SK-N-SH (cell line): ENCODE data around the gene HOMER3. TPM values are rescaled to one million over a fixed set of nuclear protein-coding genes. Genes with fewer than 3 reads are reported as not detected.

ENCODE experiments used
- CTCF ChIA-PET: fragments of 300-600, 350-600 bp; formaldehyde crosslinking; extraction: SDS; loops from one replicate; lab custom pipeline; 2021; lab: Yijun Ruan, JAX
- POLR2A ChIA-PET: fragments of 350-600 bp; sonication (Branson Sonifier 250); formaldehyde crosslinking; extraction: SDS; loops from one replicate; lab custom pipeline; 2020; ENCODE audit warnings: antibody characterized with exemption, inconsistent platforms; lab: Yijun Ruan, JAX
- DNase-seq: peaks from one replicate; pipeline ENCODE4 v3.0.0; 2012
- H2AFZ ChIP-seq: fragments of 200-600 bp; sonication (generic); 2 replicates; pipeline ENCODE4 v1.8.1; 2016; ENCODE audit warnings: antibody characterized with exemption, mild to moderate bottlenecking, low read depth
- H3F3A ChIP-seq: fragments of 200-600 bp; sonication (generic); replicated peaks from 2 replicates; pipeline ENCODE3; 2016; ENCODE audit warnings: antibody characterized with exemption, mild to moderate bottlenecking; ENCODE audit not compliant: insufficient read depth
- H3K27ac ChIP-seq, 2 experiments: fragments of 200-500 bp in 1 of 2; fragments of 200-600 bp in 1 of 2; sonication (Bioruptor generic) in 1 of 2; sonication (generic), shearing (Covaris generic) in 1 of 2; 2 replicates each; pipeline versions ENCODE4 v1.5.1 to v1.6.1; 2014 to 2016; ENCODE audit warnings: low read depth in 2 of 2, inconsistent platforms in 1 of 2, low read length in 1 of 2, mild to moderate bottlenecking in 1 of 2, mixed read lengths in 1 of 2
- H3K27me3 ChIP-seq: fragments of 200-600 bp; sonication (generic), shearing (Covaris generic); 2 replicates; pipeline ENCODE4 v1.6.1; 2016; ENCODE audit warnings: mixed run types; ENCODE audit not compliant: insufficient read depth
- H3K36me3 ChIP-seq, 2 experiments: fragments of 200-500 bp in 1 of 2; fragments of 200-600 bp in 1 of 2; sonication (Bioruptor generic) in 1 of 2; sonication (generic) in 1 of 2; replicated peaks in 1 of 2; 2 replicates each; pipeline versions ENCODE3 to v1.5.1; 2014 to 2016; ENCODE audit warnings: low read length in 1 of 2, mild to moderate bottlenecking in 1 of 2; ENCODE audit not compliant: insufficient read depth in 2 of 2, control insufficient read depth in 1 of 2
- H3K4me1 ChIP-seq, 2 experiments: fragments of 200-500 bp in 1 of 2; fragments of 200-600 bp in 1 of 2; sonication (Bioruptor generic) in 1 of 2; sonication (generic), shearing (Covaris generic) in 1 of 2; 2 replicates each; pipeline versions ENCODE4 v1.5.1 to v1.6.1; 2014 to 2016; ENCODE audit warnings: low read depth in 1 of 2, low read length in 1 of 2, mixed run types in 1 of 2; ENCODE audit not compliant: insufficient read depth in 2 of 2, control insufficient read depth in 1 of 2
- H3K4me2 ChIP-seq: fragments of 200-600 bp; sonication (generic), shearing (Covaris generic); 2 replicates; pipeline ENCODE4 v1.6.1; 2017; ENCODE audit warnings: mixed run types
- H3K4me3 ChIP-seq, 2 experiments: fragments of 200-500 bp in 1 of 2; fragments of 200-600 bp in 1 of 2; sonication (Bioruptor generic) in 1 of 2; sonication (generic), shearing (Covaris generic) in 1 of 2; 2 replicates each; pipeline versions ENCODE4 v1.5.1 to v1.8.1; 2014 to 2016; ENCODE audit warnings: low read depth in 2 of 2, inconsistent platforms in 1 of 2, low read length in 1 of 2, mild to moderate bottlenecking in 1 of 2, mixed read lengths in 1 of 2, moderate library complexity in 1 of 2
- H3K79me2 ChIP-seq: fragments of 200-600 bp; sonication (generic); 2 replicates; pipeline ENCODE4 v1.8.1; 2017; ENCODE audit warnings: mild to moderate bottlenecking; ENCODE audit not compliant: insufficient read depth
- H3K9ac ChIP-seq: fragments of 200-600 bp; sonication (generic); 2 replicates; pipeline ENCODE4 v1.6.1; 2017; ENCODE audit warnings: mixed run types
- H3K9me2 ChIP-seq: fragments of 200-600 bp; sonication (generic); 2 replicates; pipeline ENCODE4 v1.6.1; 2017; ENCODE audit warnings: mixed run types
- H3K9me3 ChIP-seq: fragments of 200-600 bp; sonication (generic); 2 replicates; pipeline ENCODE4 v1.6.1; 2017; ENCODE audit warnings: mixed run types, mild to moderate bottlenecking, moderate library complexity
- H4K20me1 ChIP-seq: fragments of 200-600 bp; sonication (generic); 2 replicates; pipeline ENCODE4 v1.6.1; 2017; ENCODE audit warnings: mild to moderate bottlenecking, mixed run types; ENCODE audit not compliant: insufficient read depth
- ELF1 ChIP-seq: IDR thresholded peaks from 2 replicates; pipeline ENCODE4 v1.4.0; 2012
- EZH2phosphoT487 ChIP-seq: fragments of 200-600 bp; sonication (generic); IDR thresholded peaks from 2 replicates; pipeline ENCODE4 v1.6.1; 2017; ENCODE audit warnings: low read depth, mixed run types, mild to moderate bottlenecking, antibody characterized with exemption, moderate library complexity, borderline replicate concordance
- FOXM1 ChIP-seq: IDR thresholded peaks from 2 replicates; pipeline ENCODE4 v1.4.0; 2012; ENCODE audit warnings: low read depth, mild to moderate bottlenecking
- NRF1 ChIP-seq: IDR thresholded peaks from 2 replicates; pipeline ENCODE4 v1.6.1; 2012; ENCODE audit warnings: low read depth, mild to moderate bottlenecking, low read length
- POLR2AphosphoS5 ChIP-seq: IDR thresholded peaks from 2 replicates; pipeline ENCODE4 v1.6.1; 2012; ENCODE audit warnings: low read depth, low read length
- RCOR1 ChIP-seq: fragments of 150-350 bp; IDR thresholded peaks from 2 replicates; pipeline ENCODE4 v1.6.1; 2017; ENCODE audit warnings: antibody characterized with exemption, low read length
- RFX5 ChIP-seq: IDR thresholded peaks from 2 replicates; pipeline ENCODE4 v1.6.1; 2012; ENCODE audit warnings: mild to moderate bottlenecking, improper control_type of control experiment, low read length
- RXRA ChIP-seq: IDR thresholded peaks from 2 replicates; pipeline ENCODE4 v1.4.0; 2012; ENCODE audit warnings: low read depth, mild to moderate bottlenecking, borderline replicate concordance
- SIN3A ChIP-seq: IDR thresholded peaks from 2 replicates; pipeline ENCODE4 v1.6.1; 2012; ENCODE audit warnings: low read depth, mild to moderate bottlenecking, low read length, moderate library complexity, borderline replicate concordance
- TCF12 ChIP-seq: IDR thresholded peaks from 2 replicates; pipeline ENCODE4 v1.4.0; 2012
- TEAD4 ChIP-seq: IDR thresholded peaks from 2 replicates; pipeline ENCODE4 v1.4.0; 2012; ENCODE audit warnings: mild to moderate bottlenecking, borderline replicate concordance; ENCODE audit not compliant: insufficient read depth
- WGBS: methylation state at CpG from one replicate; pipeline ENCODE4 v1.1.6; 2017; ENCODE audit warnings: low lambda C conversion rate; 5-methylcytosine and 5-hydroxymethylcytosine counted together
- polyA plus RNA-seq, 3 experiments: library from polyadenylated mRNA; depleted of rRNA; stranded (reverse); fragments of >200 nt; gene quantifications; 2 replicates each; pipeline ENCODE4 v1.2.3, GENCODE V29; 2012
- TF ChIP-seq, protein P1 (sequence below): IDR thresholded peaks from 2 replicates; pipeline ENCODE4 v1.4.0; 2012; ENCODE audit warnings: low read depth
- TF ChIP-seq, protein P2 (sequence below): IDR thresholded peaks from 2 replicates; pipeline ENCODE4 v1.6.1; 2012; ENCODE audit warnings: mild to moderate bottlenecking, low read depth, low read length, moderate library complexity
- TF ChIP-seq, protein P3 (sequence below): fragments of 150-350 bp; IDR thresholded peaks from 2 replicates; pipeline ENCODE4 v1.6.1; 2017; ENCODE audit warnings: antibody characterized with exemption, low read length, low read depth, borderline replicate concordance
- TF ChIP-seq, protein P4 (sequence below): fragments of 200-600 bp; sonication (generic); IDR thresholded peaks from 2 replicates; pipeline ENCODE4 v1.6.1; 2017; ENCODE audit warnings: antibody characterized with exemption, mild to moderate bottlenecking, moderate library complexity

The HOMER3 gene
- polyA plus RNA-seq, 1 of the 3 experiments (the other 2 are of a cell fraction), result 83.0 TPM

DNA sequence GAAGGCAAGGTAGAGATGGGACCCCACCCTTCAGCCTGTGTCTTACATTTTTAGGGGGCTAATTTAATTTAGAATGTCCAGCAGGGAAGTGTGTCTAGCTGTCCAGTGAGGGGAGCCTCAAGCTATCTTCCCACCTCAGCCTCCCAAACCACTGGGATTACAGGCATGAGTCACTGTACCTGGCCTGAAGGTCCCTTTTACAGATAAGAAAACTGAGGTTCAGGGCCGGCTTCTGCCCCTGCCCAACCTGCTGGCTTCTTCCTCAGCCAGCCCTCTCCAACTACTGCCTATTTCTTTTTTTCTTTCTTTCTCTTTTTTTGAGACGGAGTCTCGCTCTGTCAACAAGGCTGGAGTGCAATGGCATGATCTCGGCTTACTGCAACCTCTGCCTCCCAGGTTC is 19.4 kb upstream of the HOMER3 start (continued):
- no peak for TF ChIP-seq EZH2phosphoT487
- TF ChIP-seq RFX5, result no peak
- no peak for TF ChIP-seq RXRA
- TF ChIP-seq, all 33 proteins: peak for 0

DNA sequence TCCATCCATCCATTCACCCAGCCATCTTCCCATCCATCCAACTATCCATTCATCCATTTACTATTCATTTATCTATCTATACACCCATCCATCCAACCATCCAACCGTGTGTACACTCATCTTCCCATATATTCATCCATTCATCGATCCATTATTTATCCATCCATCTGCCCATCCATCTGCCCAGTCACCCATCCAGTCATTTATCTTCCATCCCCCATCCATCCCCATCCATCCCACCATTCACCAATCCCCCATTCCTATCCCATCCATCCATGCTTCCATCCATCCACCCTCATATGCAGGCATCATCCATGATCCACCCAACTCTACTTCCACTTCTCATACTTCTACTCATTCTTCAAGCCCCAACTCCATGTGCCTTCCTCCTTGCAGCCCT is 14.0 kb upstream of the HOMER3 start:
- no peak for TF ChIP-seq FOXM1
- TF ChIP-seq ELF1, result no peak
- TF ChIP-seq, protein P1, sequence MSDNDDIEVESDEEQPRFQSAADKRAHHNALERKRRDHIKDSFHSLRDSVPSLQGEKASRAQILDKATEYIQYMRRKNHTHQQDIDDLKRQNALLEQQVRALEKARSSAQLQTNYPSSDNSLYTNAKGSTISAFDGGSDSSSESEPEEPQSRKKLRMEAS, result no peak
- no peak for TF ChIP-seq POLR2AphosphoS5
- no peak for TF ChIP-seq TCF12
- no peak for TF ChIP-seq TEAD4
- no peak for TF ChIP-seq SIN3A
- TF ChIP-seq, protein P2, sequence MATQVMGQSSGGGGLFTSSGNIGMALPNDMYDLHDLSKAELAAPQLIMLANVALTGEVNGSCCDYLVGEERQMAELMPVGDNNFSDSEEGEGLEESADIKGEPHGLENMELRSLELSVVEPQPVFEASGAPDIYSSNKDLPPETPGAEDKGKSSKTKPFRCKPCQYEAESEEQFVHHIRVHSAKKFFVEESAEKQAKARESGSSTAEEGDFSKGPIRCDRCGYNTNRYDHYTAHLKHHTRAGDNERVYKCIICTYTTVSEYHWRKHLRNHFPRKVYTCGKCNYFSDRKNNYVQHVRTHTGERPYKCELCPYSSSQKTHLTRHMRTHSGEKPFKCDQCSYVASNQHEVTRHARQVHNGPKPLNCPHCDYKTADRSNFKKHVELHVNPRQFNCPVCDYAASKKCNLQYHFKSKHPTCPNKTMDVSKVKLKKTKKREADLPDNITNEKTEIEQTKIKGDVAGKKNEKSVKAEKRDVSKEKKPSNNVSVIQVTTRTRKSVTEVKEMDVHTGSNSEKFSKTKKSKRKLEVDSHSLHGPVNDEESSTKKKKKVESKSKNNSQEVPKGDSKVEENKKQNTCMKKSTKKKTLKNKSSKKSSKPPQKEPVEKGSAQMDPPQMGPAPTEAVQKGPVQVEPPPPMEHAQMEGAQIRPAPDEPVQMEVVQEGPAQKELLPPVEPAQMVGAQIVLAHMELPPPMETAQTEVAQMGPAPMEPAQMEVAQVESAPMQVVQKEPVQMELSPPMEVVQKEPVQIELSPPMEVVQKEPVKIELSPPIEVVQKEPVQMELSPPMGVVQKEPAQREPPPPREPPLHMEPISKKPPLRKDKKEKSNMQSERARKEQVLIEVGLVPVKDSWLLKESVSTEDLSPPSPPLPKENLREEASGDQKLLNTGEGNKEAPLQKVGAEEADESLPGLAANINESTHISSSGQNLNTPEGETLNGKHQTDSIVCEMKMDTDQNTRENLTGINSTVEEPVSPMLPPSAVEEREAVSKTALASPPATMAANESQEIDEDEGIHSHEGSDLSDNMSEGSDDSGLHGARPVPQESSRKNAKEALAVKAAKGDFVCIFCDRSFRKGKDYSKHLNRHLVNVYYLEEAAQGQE, result no peak
- H3K27ac ChIP-seq, result no peak overlapping the region
- no peaks in the 10 kb centered on the region for H4K20me1 ChIP-seq
- ChIA-PET POLR2A (no interaction called here), CTCF (interaction anchor here (1.3 kb wide), 1 partner anchor 32 kb away, joined by 3 read pairs; no protein-coding TSS in a partner anchor)
- no peak for DNase-seq
- no peaks in the 10 kb centered on the region for H3K9me2 ChIP-seq
- H3K36me3 ChIP-seq, result no peaks in the 10 kb centered on the region
- no peak overlapping the region for H2AFZ ChIP-seq
- no peaks in the 10 kb centered on the region for H3K9me3 ChIP-seq
- 85% methylated on average over 2 of the region's 2 CpGs for WGBS
- H3K79me2 ChIP-seq, result no peaks in the 10 kb centered on the region
- no peaks in the 10 kb centered on the region for H3K27me3 ChIP-seq
- no peak overlapping the region for H3K9ac ChIP-seq
- no peaks in the 10 kb centered on the region for H3F3A ChIP-seq
- no peak overlapping the region for H3K4me2 ChIP-seq
- no peak overlapping the region for H3K4me3 ChIP-seq
- no peaks in the 10 kb centered on the region for H3K4me1 ChIP-seq

DNA sequence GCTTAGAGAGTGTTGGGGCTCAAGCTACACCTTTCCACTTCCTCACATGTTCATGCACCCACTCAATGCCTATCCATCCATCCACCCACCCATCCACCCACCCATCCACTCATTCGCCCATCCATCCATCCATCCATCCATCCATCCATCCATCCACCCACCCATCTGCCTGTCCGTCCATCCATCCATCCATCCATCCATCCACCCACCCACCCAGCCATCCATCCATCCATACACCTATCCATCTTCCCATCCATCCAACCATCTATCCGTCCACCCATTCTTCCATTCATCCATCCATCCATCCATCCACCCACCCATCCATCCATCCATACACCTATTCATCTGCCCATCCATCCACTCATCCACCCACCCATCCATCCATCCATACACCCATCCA is 13.1 kb upstream of the HOMER3 start:
- H3K4me1 ChIP-seq, result no peaks in the 10 kb centered on the region
- H3K9ac ChIP-seq, result no peak overlapping the region
- ChIA-PET CTCF (no interaction called here), POLR2A (no interaction called here)
- no peaks in the 10 kb centered on the region for H3K79me2 ChIP-seq
- TF ChIP-seq RXRA (no peak), POLR2AphosphoS5 (no peak), RCOR1 (no peak), ELF1 (no peak), NRF1 (no peak)
- TF ChIP-seq, protein P3, sequence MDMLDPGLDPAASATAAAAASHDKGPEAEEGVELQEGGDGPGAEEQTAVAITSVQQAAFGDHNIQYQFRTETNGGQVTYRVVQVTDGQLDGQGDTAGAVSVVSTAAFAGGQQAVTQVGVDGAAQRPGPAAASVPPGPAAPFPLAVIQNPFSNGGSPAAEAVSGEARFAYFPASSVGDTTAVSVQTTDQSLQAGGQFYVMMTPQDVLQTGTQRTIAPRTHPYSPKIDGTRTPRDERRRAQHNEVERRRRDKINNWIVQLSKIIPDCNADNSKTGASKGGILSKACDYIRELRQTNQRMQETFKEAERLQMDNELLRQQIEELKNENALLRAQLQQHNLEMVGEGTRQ, result no peak
- TF ChIP-seq, protein P4, sequence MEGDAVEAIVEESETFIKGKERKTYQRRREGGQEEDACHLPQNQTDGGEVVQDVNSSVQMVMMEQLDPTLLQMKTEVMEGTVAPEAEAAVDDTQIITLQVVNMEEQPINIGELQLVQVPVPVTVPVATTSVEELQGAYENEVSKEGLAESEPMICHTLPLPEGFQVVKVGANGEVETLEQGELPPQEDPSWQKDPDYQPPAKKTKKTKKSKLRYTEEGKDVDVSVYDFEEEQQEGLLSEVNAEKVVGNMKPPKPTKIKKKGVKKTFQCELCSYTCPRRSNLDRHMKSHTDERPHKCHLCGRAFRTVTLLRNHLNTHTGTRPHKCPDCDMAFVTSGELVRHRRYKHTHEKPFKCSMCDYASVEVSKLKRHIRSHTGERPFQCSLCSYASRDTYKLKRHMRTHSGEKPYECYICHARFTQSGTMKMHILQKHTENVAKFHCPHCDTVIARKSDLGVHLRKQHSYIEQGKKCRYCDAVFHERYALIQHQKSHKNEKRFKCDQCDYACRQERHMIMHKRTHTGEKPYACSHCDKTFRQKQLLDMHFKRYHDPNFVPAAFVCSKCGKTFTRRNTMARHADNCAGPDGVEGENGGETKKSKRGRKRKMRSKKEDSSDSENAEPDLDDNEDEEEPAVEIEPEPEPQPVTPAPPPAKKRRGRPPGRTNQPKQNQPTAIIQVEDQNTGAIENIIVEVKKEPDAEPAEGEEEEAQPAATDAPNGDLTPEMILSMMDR, result no peak
- TF ChIP-seq, protein P1, result no peak
- no peaks in the 10 kb centered on the region for H4K20me1 ChIP-seq
- no peaks in the 10 kb centered on the region for H3K9me3 ChIP-seq
- no peaks in the 10 kb centered on the region for H3K27me3 ChIP-seq
- H3K4me2 ChIP-seq, result no peak overlapping the region
- no peak overlapping the region for H3K4me3 ChIP-seq
- no peak overlapping the region for H3K27ac ChIP-seq
- no peaks in the 10 kb centered on the region for H3K9me2 ChIP-seq
- H2AFZ ChIP-seq, result no peak overlapping the region
- no peaks in the 10 kb centered on the region for H3F3A ChIP-seq
- no peaks in the 10 kb centered on the region for H3K36me3 ChIP-seq
- DNase-seq, result no peak
- 76% methylated on average over 3 of the region's 3 CpGs for WGBS
